Caco-2 (cell line): ENCODE data around the gene BCL2L11. TPM values are rescaled to one million over a fixed set of nuclear protein-coding genes. Genes with fewer than 3 reads are reported as not detected.

Source experiments
- BruUV-seq: library from RNA; stranded (reverse); fragments of 400-500 nt; replicated peaks from 2 replicates; lab custom pipeline; 2021; lab: Mats Ljungman, UMichigan
- CTCF ChIA-PET: fragments of 300-600 bp; sonication (Branson Sonifier 250); formaldehyde crosslinking; loops from one replicate; lab custom pipeline; 2022; ENCODE audit warnings: antibody characterized with exemption; lab: Charles Lee
- POLR2A ChIA-PET: fragments of 300-600 bp; sonication (Branson Sonifier 250); formaldehyde crosslinking; loops from one replicate; lab custom pipeline; 2022; ENCODE audit warnings: antibody characterized with exemption; lab: Charles Lee
- DNase-seq, 2 experiments: peaks; one replicate each; pipeline versions ENCODE4 v3.0.0 to v3.0.0-alpha.2; 2020 to 2022
- H3K27me3 ChIP-seq: replicated peaks from 2 replicates; pipeline ENCODE4 v1.6.0; 2011; ENCODE audit warnings: low read length; ENCODE audit not compliant: control insufficient read depth, insufficient read depth
- H3K36me3 ChIP-seq: 2 replicates; pipeline ENCODE4 v1.5.1; 2011; ENCODE audit warnings: low read length; ENCODE audit not compliant: control insufficient read depth, insufficient read depth
- H3K4me1 ChIP-seq: fragments of 250-450 bp; sonication (Bioruptor Pico); 2 replicates; pipeline ENCODE4 v1.5.1; 2020; ENCODE audit warnings: mild to moderate bottlenecking
- H3K4me3 ChIP-seq: 2 replicates; pipeline ENCODE4 v1.5.1; 2011; ENCODE audit warnings: low read depth, mild to moderate bottlenecking, control low read depth, low read length
- H3K9me3 ChIP-seq: fragments of 250-450 bp; sonication (Bioruptor Pico); 2 replicates; pipeline ENCODE4 v1.5.1; 2020; ENCODE audit warnings: mild to moderate bottlenecking, moderate library complexity
- H3K27ac Mint-ChIP-seq: one replicate; pipeline ENCODE4 v1.8.0; 2022; ENCODE audit warnings: mixed read lengths; ENCODE audit not compliant: unreplicated experiment
- H3K27me3 Mint-ChIP-seq: one replicate; pipeline ENCODE4 v1.8.0; 2022; ENCODE audit warnings: mixed read lengths; ENCODE audit not compliant: insufficient read depth, unreplicated experiment
- H3K36me3 Mint-ChIP-seq: one replicate; pipeline ENCODE4 v1.8.0; 2022; ENCODE audit warnings: mild to moderate bottlenecking, mixed read lengths; ENCODE audit not compliant: insufficient read depth, unreplicated experiment
- H3K4me1 Mint-ChIP-seq: one replicate; pipeline ENCODE4 v1.8.0; 2022; ENCODE audit warnings: low read depth, mixed read lengths; ENCODE audit not compliant: unreplicated experiment
- H3K4me3 Mint-ChIP-seq: one replicate; pipeline ENCODE4 v1.8.0; 2022; ENCODE audit warnings: mild to moderate bottlenecking, moderate library complexity, mixed read lengths; ENCODE audit not compliant: unreplicated experiment
- H3K9me3 Mint-ChIP-seq: one replicate; pipeline ENCODE4 v1.8.0; 2022; ENCODE audit warnings: mixed read lengths; ENCODE audit not compliant: unreplicated experiment
- CTCF ChIP-seq, 2 experiments: fragments of 200-600 bp in 1 of 2; IDR thresholded peaks; 1 replicate in 1 of 2; 2 replicates in 1 of 2; pipeline versions ENCODE4 v1.5.1 to v1.8.0; 2011 to 2022; ENCODE audit warnings: antibody characterized with exemption in 1 of 2, control low read depth in 1 of 2, inconsistent platforms in 1 of 2, low read depth in 1 of 2, low read length in 1 of 2, mild to moderate bottlenecking in 1 of 2, moderate library complexity in 1 of 2; ENCODE audit not compliant: insufficient read depth in 1 of 2, severe bottlenecking in 1 of 2, unreplicated experiment in 1 of 2
- intact Hi-C: fragments of 100-400 bp; cut with micrococcal nuclease; formaldehyde crosslinking; loops from one replicate; pipeline ENCODE4 v1.10.0; 2022; ENCODE audit not compliant: unreplicated experiment
- total RNA-seq: library from RNA; stranded (reverse); gene quantifications from 2 replicates; pipeline ENCODE4 v1.2.3, GENCODE V29; 2022

BCL2L11 gene
- total RNA-seq, 1 experiment from 2014 or later: 28.9 TPM

- Histone ChIP-seq H3K27me3 (no peaks in the 10 kb centered on the region), H3K36me3 (no peaks in the 10 kb centered on the region), H3K4me3 (no peak overlapping the region), H3K9me3 (no peaks in the 10 kb centered on the region), H3K4me1 (no peaks in the 10 kb centered on the region)
- intact Hi-C loops: no loop called here
- Mint-ChIP-seq H3K9me3 (no peaks in the 10 kb centered on the region), H3K36me3 (no peaks in the 10 kb centered on the region), H3K27ac (no peak overlapping the region), H3K4me1 (no peaks in the 10 kb centered on the region), H3K4me3 (no peak overlapping the region), H3K27me3 (peaks cover 7% of the 10 kb centered on the region)
- no peak for DNase-seq
- BruUV-seq: no TSS peak
- no peak for TF ChIP-seq CTCF (IDR thresholded peaks at IDR 0.05; ENCODE audit: insufficient read depth in 1 of 2, low read depth in 1 of 2, low read length in 1 of 2, severe bottlenecking in 1 of 2, unreplicated experiment in 1 of 2)
- ChIA-PET POLR2A (no interaction called here), CTCF (no interaction called here)
Measured at GRCh38 chr2:111102216-111102615, 18.5 kb upstream of the BCL2L11 start.

- Histone ChIP-seq H3K36me3 (no peaks in the 10 kb centered on the region), H3K4me1 (no peaks in the 10 kb centered on the region), H3K4me3 (no peak overlapping the region), H3K27me3 (no peaks in the 10 kb centered on the region), H3K9me3 (no peaks in the 10 kb centered on the region)
- no peak overlapping the region for H3K27ac Mint-ChIP-seq
- no peak for TF ChIP-seq CTCF (IDR thresholded peaks at IDR 0.05; ENCODE audit: insufficient read depth in 1 of 2, low read depth in 1 of 2, low read length in 1 of 2, severe bottlenecking in 1 of 2, unreplicated experiment in 1 of 2)
- H3K27me3 Mint-ChIP-seq: peaks cover 7% of the 10 kb centered on the region
- H3K9me3 Mint-ChIP-seq: no peaks in the 10 kb centered on the region
- CTCF ChIA-PET: no interaction called here
- H3K4me3 Mint-ChIP-seq: no peak overlapping the region
- intact Hi-C loops: no loop called here
- H3K36me3 Mint-ChIP-seq: no peaks in the 10 kb centered on the region
- BruUV-seq: no TSS peak
- DNase-seq: no peak
- POLR2A ChIA-PET: no interaction called here
- H3K4me1 Mint-ChIP-seq: no peaks in the 10 kb centered on the region
Measured at GRCh38 chr2:111105926-111106325, 14.8 kb upstream of the BCL2L11 start.

GRCh38 chr2:111106706-111107105 is 14.0 kb upstream of the BCL2L11 start:
- CTCF ChIA-PET: no interaction called here
- no TSS peak for BruUV-seq
- no peak for TF ChIP-seq CTCF (IDR thresholded peaks at IDR 0.05; ENCODE audit: insufficient read depth in 1 of 2, low read depth in 1 of 2, low read length in 1 of 2, severe bottlenecking in 1 of 2, unreplicated experiment in 1 of 2)

More at GRCh38 chr2:111106706-111107105, 14.0 kb upstream of the BCL2L11 start:
- Histone ChIP-seq H3K4me3 (no peak overlapping the region), H3K27me3 (no peaks in the 10 kb centered on the region), H3K9me3 (no peaks in the 10 kb centered on the region), H3K36me3 (no peaks in the 10 kb centered on the region), H3K4me1 (no peaks in the 10 kb centered on the region)
- H3K9me3 Mint-ChIP-seq: no peaks in the 10 kb centered on the region
- POLR2A ChIA-PET: no interaction called here
- intact Hi-C loops: no loop called here
- no peaks in the 10 kb centered on the region for H3K36me3 Mint-ChIP-seq
- no peak for DNase-seq
- H3K27me3 Mint-ChIP-seq: peaks cover 7% of the 10 kb centered on the region
- H3K4me3 Mint-ChIP-seq: no peak overlapping the region
- H3K27ac Mint-ChIP-seq: no peak overlapping the region
- no peaks in the 10 kb centered on the region for H3K4me1 Mint-ChIP-seq
